Measurements from ENCODE around the gene PET100. TPM values are rescaled to one million over a fixed set of nuclear protein-coding genes. Genes with fewer than 3 reads are reported as not detected.

Gene PET100
- total RNA-seq, 2 experiments from 2014 or later = 45.1 to 99.4 TPM

Small RNAs within 50 kb of the gene (microRNA-seq; reads per million reads assigned to microRNA genes)
- not detected for gene MIR6792 (ENCODE audit: borderline replicate concordance)

Other genes with a start within 250 kb of the PET100 start
- 1 to 10 TPM in 1 of 2 experiments, under 1 TPM in 1; 0.51 to 1.1 TPM for gene PEX11G, start 140.8 kb upstream of the PET100 start, total RNA-seq
- gene ZNF358, start 113.7 kb upstream of the PET100 start, total RNA-seq = 1 to 10 TPM; 5.1 to 8.5 TPM
- 1 to 10 TPM; 6.7 to 7.7 TPM for gene MCOLN1, start 107.2 kb upstream of the PET100 start, total RNA-seq
- 100 to 1,000 TPM in 1 of 2 experiments, 10 to 100 TPM in 1; 82.2 to 108 TPM for gene PNPLA6, start 94.1 kb upstream of the PET100 start, total RNA-seq
- gene CAMSAP3, start 33.9 kb upstream of the PET100 start, total RNA-seq = under 1 TPM; 0.50 to 0.58 TPM
- gene XAB2, start 248 bp upstream of the PET100 start, total RNA-seq = 10 to 100 TPM; 45.9 to 48.3 TPM
- 1 to 10 TPM; 1.7 to 1.8 TPM for gene PCP2, start 3.9 kb downstream of the PET100 start, total RNA-seq
- 10 to 100 TPM; 75.2 to 83.0 TPM for gene STXBP2, start 7.3 kb downstream of the PET100 start, total RNA-seq
- not detected for gene RETN, start 39.3 kb downstream of the PET100 start, total RNA-seq
- not detected for gene MCEMP1, start 47.3 kb downstream of the PET100 start, total RNA-seq
- 10 to 100 TPM; 90.2 to 95.2 TPM for gene TRAPPC5, start 51.0 kb downstream of the PET100 start, total RNA-seq
- 1 to 10 TPM; 2.6 to 3.5 TPM for gene FCER2, start 72.3 kb downstream of the PET100 start, total RNA-seq
- gene CLEC4G, start 102.3 kb downstream of the PET100 start, total RNA-seq = not detected
- gene CD209, start 117.7 kb downstream of the PET100 start, total RNA-seq = not detected
- not detected for gene CLEC4M, start 133.4 kb downstream of the PET100 start, total RNA-seq
- 1 to 10 TPM; 4.8 to 5.9 TPM for gene EVI5L, start 200.4 kb downstream of the PET100 start, total RNA-seq
- gene PRR36, start 244.6 kb downstream of the PET100 start, total RNA-seq = under 1 TPM; 0.09 to 0.14 TPM